Effector memory CD4-positive, alpha-beta T cell (primary cell): ENCODE results near the gene NGRN.
A peak's percentile ranks its signal among the peaks of the same experiment; 100 is the strongest.
"Not testable (repeated sequence)": the region's sequence is repeated elsewhere in the genome, so short reads cannot be mapped to it uniquely, and the experiment has no call there.

Experiments
- DNase-seq, 3 donors: peaks; one replicate each; pipeline ENCODE4 v3.0.0-alpha.2; 2020
- H3K27ac ChIP-seq: 2 replicates; pipeline ENCODE4 v1.7.0; 2013; ENCODE audit warnings: mild to moderate bottlenecking, low read length, moderate library complexity; ENCODE audit not compliant: insufficient read depth, poor library complexity, severe bottlenecking
- H3K27me3 ChIP-seq: replicated peaks from 2 replicates; pipeline ENCODE4 v1.7.0; 2013; ENCODE audit warnings: mild to moderate bottlenecking, low read length; ENCODE audit not compliant: insufficient read depth, control insufficient read depth, poor library complexity, severe bottlenecking
- H3K36me3 ChIP-seq: 2 replicates; pipeline ENCODE4 v1.7.0; 2013; ENCODE audit warnings: mild to moderate bottlenecking, low read length, moderate library complexity; ENCODE audit not compliant: control insufficient read depth, insufficient read depth
- H3K4me1 ChIP-seq: 2 replicates; pipeline ENCODE4 v1.7.0; 2013; ENCODE audit warnings: low read length, mild to moderate bottlenecking; ENCODE audit not compliant: control insufficient read depth, insufficient read depth, poor library complexity, severe bottlenecking
- H3K4me3 ChIP-seq: 2 replicates; pipeline ENCODE4 v1.7.0; 2013; ENCODE audit warnings: low read length, low read depth, mild to moderate bottlenecking; ENCODE audit not compliant: insufficient read depth, poor library complexity, severe bottlenecking
- H3K9me3 ChIP-seq: 2 replicates; pipeline ENCODE4 v1.7.0; 2013; ENCODE audit warnings: mild to moderate bottlenecking, low read length, moderate library complexity; ENCODE audit not compliant: control insufficient read depth

The NGRN gene

GRCh38 chr15:90280743-90281142 is 15.3 kb downstream of the NGRN start:
- not testable (repeated sequence) for H3K4me3 ChIP-seq, DNase-seq

GRCh38 chr15:90281637-90282036 is 16.2 kb downstream of the NGRN start:
- H3K36me3 ChIP-seq, H3K4me1 ChIP-seq, H3K4me3 ChIP-seq, H3K27me3 ChIP-seq, H3K27ac ChIP-seq, DNase-seq, H3K9me3 ChIP-seq: not testable (repeated sequence)

More at GRCh38 chr15:90280743-90281142, 15.3 kb downstream of the NGRN start:
- H3K27me3 ChIP-seq, H3K36me3 ChIP-seq, H3K9me3 ChIP-seq, H3K27ac ChIP-seq, H3K4me1 ChIP-seq: not testable (repeated sequence)

- no peaks in the 10 kb centered on the region for H3K9me3 ChIP-seq
- no peak for DNase-seq
- no peak overlapping the region for H3K27ac ChIP-seq
- no peaks in the 10 kb centered on the region for H3K4me1 ChIP-seq
- no peak overlapping the region for H3K4me3 ChIP-seq
- no peaks in the 10 kb centered on the region for H3K36me3 ChIP-seq
- no peaks in the 10 kb centered on the region for H3K27me3 ChIP-seq
These were observed 21.2 kb downstream of the NGRN start for GRCh38 chr15:90286678-90287077.

GRCh38 chr15:90287101-90287500 is 21.6 kb downstream of the NGRN start:
- Histone ChIP-seq H3K9me3 (no peaks in the 10 kb centered on the region), H3K4me3 (no peak overlapping the region), H3K27me3 (no peaks in the 10 kb centered on the region), H3K4me1 (no peaks in the 10 kb centered on the region), H3K36me3 (no peaks in the 10 kb centered on the region), H3K27ac (no peak overlapping the region)
- no peak for DNase-seq

- Histone ChIP-seq H3K9me3 (no peaks in the 10 kb centered on the region), H3K27ac (no peak overlapping the region), H3K4me3 (no peak overlapping the region), H3K4me1 (no peaks in the 10 kb centered on the region), H3K36me3 (no peaks in the 10 kb centered on the region), H3K27me3 (no peaks in the 10 kb centered on the region)
- no peak for DNase-seq
These were observed 22.5 kb downstream of the NGRN start for GRCh38 chr15:90287946-90288345.

- Histone ChIP-seq H3K27me3 (no peaks in the 10 kb centered on the region), H3K27ac (no peak overlapping the region), H3K4me1 (no peaks in the 10 kb centered on the region), H3K9me3 (no peaks in the 10 kb centered on the region), H3K4me3 (no peak overlapping the region), H3K36me3 (no peaks in the 10 kb centered on the region)
- no peak for DNase-seq
These were observed 26.3 kb downstream of the NGRN start for GRCh38 chr15:90291679-90292356.

GRCh38 chr15:90293040-90293810 is 27.8 kb downstream of the NGRN start:
- not testable (repeated sequence) for H3K27me3 ChIP-seq, H3K27ac ChIP-seq, H3K36me3 ChIP-seq, H3K9me3 ChIP-seq, H3K4me1 ChIP-seq, H3K4me3 ChIP-seq
- peak; percentile 32 to 53 (median 44) for DNase-seq

- Histone ChIP-seq H3K27me3 (no peaks in the 10 kb centered on the region), H3K4me1 (no peaks in the 10 kb centered on the region), H3K9me3 (no peaks in the 10 kb centered on the region), H3K27ac (no peak overlapping the region), H3K4me3 (no peak overlapping the region), H3K36me3 (no peaks in the 10 kb centered on the region)
- no peak for DNase-seq
These were observed 28.7 kb downstream of the NGRN start for GRCh38 chr15:90294159-90294558.

GRCh38 chr15:90294601-90295269 is 29.3 kb downstream of the NGRN start:
- H3K36me3 ChIP-seq: no peaks in the 10 kb centered on the region
- no peak overlapping the region for H3K4me3 ChIP-seq
- DNase-seq: no peak
- no peaks in the 10 kb centered on the region for H3K4me1 ChIP-seq
- H3K27me3 ChIP-seq: no peaks in the 10 kb centered on the region
- H3K27ac ChIP-seq: no peak overlapping the region
- H3K9me3 ChIP-seq: no peaks in the 10 kb centered on the region

GRCh38 chr15:90295270-90295648 is 29.8 kb downstream of the NGRN start:
- no peak for DNase-seq
- Histone ChIP-seq H3K4me3 (no peak overlapping the region), H3K36me3 (no peaks in the 10 kb centered on the region), H3K27ac (no peak overlapping the region), H3K4me1 (no peaks in the 10 kb centered on the region), H3K27me3 (no peaks in the 10 kb centered on the region), H3K9me3 (no peaks in the 10 kb centered on the region)
